ENCODE measurements around the gene UBR1. TPM values are rescaled to one million over a fixed set of nuclear protein-coding genes. Genes with fewer than 3 reads are reported as not detected.

UBR1 gene
- total RNA-seq, 1 experiment from 2014 or later: 22.2 TPM

GRCh38 chr15:43144512-43144911 is 38.7 kb upstream of the UBR1 start:
- H3K27me3 Mint-ChIP-seq (ENCODE audit: low read depth): no peaks in the 10 kb centered on the region
- H3K4me3 Mint-ChIP-seq: no peak overlapping the region

More at GRCh38 chr15:43144512-43144911, 38.7 kb upstream of the UBR1 start:
- Histone ChIP-seq H2BK5ac (ENCODE audit: insufficient read length, low read length) (no peak overlapping the region), H3K9ac (ENCODE audit: extremely low read depth, insufficient read length, low read length) (no peak overlapping the region), H3K18ac (ENCODE audit: insufficient read length, low read depth, low read length) (no peak overlapping the region), H3K27ac (ENCODE audit: insufficient read length, low read depth, low read length) (no peak overlapping the region), H2BK20ac (ENCODE audit: low read depth, low read length, poor library complexity, severe bottlenecking) (no peak overlapping the region), H3K23me2 (ENCODE audit: insufficient read length, low read depth, low read length, poor library complexity, severe bottlenecking) (no peaks in the 10 kb centered on the region), H3K27me3 (ENCODE audit: insufficient read depth, low read length) (no peaks in the 10 kb centered on the region), H4K8ac (replicated peaks; ENCODE audit: insufficient read length, low read depth, low read length) (no peak overlapping the region), H3K14ac (ENCODE audit: insufficient read depth, low read length) (no peak overlapping the region), H3K4me2 (ENCODE audit: insufficient read depth, insufficient read length, low read length) (no peak overlapping the region), H2BK120ac (ENCODE audit: low read depth, low read length, poor library complexity, severe bottlenecking) (no peak overlapping the region), H3K9me3 (ENCODE audit: control insufficient read depth, low read depth, low read length) (no peaks in the 10 kb centered on the region), H4K5ac (ENCODE audit: insufficient read length, low read depth, low read length) (no peak overlapping the region), H3K56ac (ENCODE audit: insufficient read length, low read depth, low read length) (no peak overlapping the region), H3K79me1 (ENCODE audit: insufficient read depth, low read depth, low read length, poor library complexity, severe bottlenecking) (no peaks in the 10 kb centered on the region), H2AFZ (ENCODE audit: low read length) (no peak overlapping the region), H2AK5ac (ENCODE audit: insufficient read length, low read length) (no peak overlapping the region), H3K79me2 (ENCODE audit: insufficient read depth, low read length) (no peaks in the 10 kb centered on the region), H4K91ac (ENCODE audit: insufficient read length, low read depth, low read length) (no peak overlapping the region), H3K4me1 (ENCODE audit: insufficient read depth, low read length) (no peaks in the 10 kb centered on the region), H2BK12ac (ENCODE audit: insufficient read length, low read depth, low read length) (no peak overlapping the region), H3K4ac (ENCODE audit: low read depth, low read length) (no peak overlapping the region), H3K23ac (ENCODE audit: insufficient read length, low read depth, low read length) (no peak overlapping the region), H4K20me1 (ENCODE audit: control insufficient read depth, insufficient read depth, insufficient read length) (no peaks in the 10 kb centered on the region), H2BK15ac (ENCODE audit: low read depth, low read length) (no peak overlapping the region), H3T11ph (ENCODE audit: low read length) (no peak overlapping the region)
- Mint-ChIP-seq H3K36me3 (ENCODE audit: insufficient read depth in 1 of 3, low read depth in 3 of 3) (peaks cover 0 to 17% (median 0%) of the 10 kb centered on the region in 3 experiments; a peak in 2 of 7 replicates), H3K9me3 (no peaks in the 10 kb centered on the region), H3K4me1 (peaks cover 0 to 3% of the 10 kb centered on the region in 2 experiments; a peak in 2 of 4 replicates), H3K27ac (no peak overlapping the region; a peak in 1 of 7 replicates)
- TF ChIP-seq CTCF (conservative IDR thresholded peaks at IDR 0.05): no peak
- no peak for DNase-seq
